Epidermal melanocyte (primary cell): Measurements from ENCODE around the gene SURF6.

ENCODE experiments used
- DNase-seq: peaks from one replicate; pipeline ENCODE4 v3.0.0; 2011; ENCODE audit warnings: low spot score; ENCODE audit not compliant: insufficient read length

The SURF6 gene

GRCh38 chr9:133368249-133368881 is 32.4 kb upstream of the SURF6 start:
- no peak for DNase-seq

DNA sequence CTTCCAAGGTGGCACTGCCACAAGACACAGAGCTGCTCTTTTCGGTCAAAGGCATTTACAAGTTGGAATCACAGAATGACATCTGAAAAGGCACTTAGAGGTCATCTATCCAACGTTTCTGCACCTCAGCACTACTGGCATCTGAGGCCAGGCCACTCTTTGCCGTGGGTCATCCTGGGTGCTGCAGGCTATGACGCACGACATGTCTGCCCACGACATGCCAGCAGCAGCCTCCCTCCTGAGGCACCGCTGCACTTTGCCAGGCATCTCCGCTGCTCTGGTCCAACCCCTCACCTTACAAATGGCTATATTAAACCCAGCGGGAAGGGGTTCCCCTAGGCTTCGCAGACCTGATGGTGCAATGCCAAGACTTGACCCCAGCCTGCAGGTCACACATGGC is 31.8 kb upstream of the SURF6 start:
- no peak for DNase-seq

- no peak for DNase-seq
Observed at GRCh38 chr9:133367221-133367620, 31.2 kb upstream of the SURF6 start.

GRCh38 chr9:133366435-133366834 is 30.4 kb upstream of the SURF6 start:
- no peak for DNase-seq

DNA sequence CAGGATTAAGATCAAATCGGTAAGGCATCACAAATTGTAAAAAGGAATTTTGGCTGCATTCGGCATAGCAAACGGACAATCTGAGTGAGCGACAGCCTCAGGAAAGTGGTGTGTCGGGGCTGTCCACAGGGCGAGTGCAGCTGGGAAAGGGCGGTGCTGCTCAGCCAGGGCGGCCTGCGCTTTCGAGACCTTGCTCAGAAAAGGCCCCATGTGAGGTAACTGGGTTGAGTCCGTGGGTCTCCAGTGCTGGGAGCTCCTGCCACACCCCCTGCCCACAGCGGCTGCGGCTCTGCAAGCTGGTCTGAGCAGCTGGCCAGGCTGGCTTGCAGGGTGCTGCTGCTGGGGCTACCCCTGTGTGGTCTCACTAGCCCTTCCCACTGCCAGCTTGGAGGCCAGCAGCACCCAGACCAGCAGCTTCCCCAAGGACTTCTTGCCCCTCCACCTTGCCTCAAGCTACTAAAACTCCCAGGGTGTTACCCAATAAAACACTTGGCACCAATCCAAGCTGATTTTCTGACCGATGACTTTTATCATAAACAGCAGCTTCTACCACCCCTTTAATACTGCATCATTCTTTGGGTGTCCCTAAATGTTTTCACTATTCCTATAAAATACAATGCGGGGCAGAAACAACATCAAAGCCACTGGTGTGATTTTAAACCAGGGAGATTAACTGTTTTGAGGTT is 26.5 kb upstream of the SURF6 start:
- DNase-seq, result no peak

DNA sequence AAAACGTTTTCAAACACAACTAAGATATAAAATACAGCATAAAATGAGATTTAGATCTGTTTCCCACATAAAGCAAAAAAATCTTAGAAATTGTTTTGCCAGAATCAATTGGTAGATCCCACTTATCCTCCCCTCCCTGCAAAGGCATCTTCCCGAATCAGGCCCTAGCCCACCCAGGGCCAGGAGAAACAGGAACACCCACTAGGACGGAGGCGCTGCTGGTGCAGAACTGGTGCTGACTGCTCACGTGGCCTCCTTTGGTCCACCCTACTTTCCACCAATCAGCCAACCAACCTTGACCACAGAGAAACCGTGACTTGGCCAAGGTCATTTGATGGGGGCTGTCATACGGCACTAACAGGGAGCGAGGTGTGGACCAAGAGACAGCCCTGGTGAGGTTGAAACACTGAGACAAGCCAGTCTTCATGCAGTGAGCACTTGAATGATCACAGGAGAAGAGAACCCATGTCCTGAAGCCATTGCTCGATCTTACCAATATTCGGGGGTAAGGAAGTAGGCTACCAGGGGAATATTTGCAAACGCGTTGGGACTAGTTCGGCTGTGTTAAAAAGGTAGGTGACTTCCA is 25.6 kb upstream of the SURF6 start:
- DNase-seq, result no peak

- DNase-seq, result no peak
Observed at GRCh38 chr9:133360400-133361393, 24.7 kb upstream of the SURF6 start.

DNA sequence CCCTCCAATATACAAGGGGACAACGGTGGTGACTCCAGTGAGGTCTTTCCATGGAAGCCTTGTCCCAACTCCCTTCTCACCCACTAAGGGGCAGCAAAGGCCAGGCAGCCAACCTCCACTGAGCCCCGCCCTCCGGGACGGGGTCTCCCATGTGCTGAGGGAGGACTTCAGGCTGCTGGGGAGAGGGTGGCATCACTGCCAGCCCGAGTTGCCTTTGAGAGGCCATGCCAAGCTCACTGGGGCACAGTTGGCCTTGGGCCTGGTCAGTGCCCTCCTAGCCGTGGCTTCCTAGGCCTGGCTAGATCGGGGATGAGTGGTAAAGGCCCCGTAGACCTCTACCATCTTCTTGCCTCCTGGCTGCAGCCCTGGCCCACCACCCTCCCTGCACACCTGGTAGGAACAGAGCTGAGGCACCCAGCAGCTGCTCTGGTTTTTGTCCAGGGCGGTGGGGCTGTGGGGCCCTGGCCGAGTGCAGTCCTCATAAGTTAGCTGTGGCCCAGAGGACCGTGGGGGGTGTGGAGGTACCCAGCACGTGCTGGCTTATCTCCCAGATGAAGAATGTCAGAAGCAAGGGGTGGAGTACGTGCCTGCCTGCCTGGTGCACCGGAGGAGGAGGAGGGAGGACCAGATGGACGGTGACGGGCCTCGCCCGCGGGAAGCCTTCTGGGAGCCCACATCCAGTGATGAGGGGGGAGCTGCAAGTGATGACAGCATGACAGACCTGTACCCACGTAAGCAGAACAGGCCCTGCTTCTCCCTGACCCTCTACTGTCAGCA is 23.6 kb upstream of the SURF6 start:
- no peak for DNase-seq

GRCh38 chr9:133357656-133358055 is 21.7 kb upstream of the SURF6 start:
- DNase-seq, result no peak

GRCh38 chr9:133356391-133357091 is 20.6 kb upstream of the SURF6 start, which contains the start of the genes SURF1 and SURF2:
SURF1 (minus strand) TSS chr9:133356487; CDS start chr9:133356453, 34 bp downstream.
SURF2 (plus strand) TSS chr9:133356550; CDS start chr9:133356593, 43 bp downstream.
- peak; percentile 85 for DNase-seq

DNA sequence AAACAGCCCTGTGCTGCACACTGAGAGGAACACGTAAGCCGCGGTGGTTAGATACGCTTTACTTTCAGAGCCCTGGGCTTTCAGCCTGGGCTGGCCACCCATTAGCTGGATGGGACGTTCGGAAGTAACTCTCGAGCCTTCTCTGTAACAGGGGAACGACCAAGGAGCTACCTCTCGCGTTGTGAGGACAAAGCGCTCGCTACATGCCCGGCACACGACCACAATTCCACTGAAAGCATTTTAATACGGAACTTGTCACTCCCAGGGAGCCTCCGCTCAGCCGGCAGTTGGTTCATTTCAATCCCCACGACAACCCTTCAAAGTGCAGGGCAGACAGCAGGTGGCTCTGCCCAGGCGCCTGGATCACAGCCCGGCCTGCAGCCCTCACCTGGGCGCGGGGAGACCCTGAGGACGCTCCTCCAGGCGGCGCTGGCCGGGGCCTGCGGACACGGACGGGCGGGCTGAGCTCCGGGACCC is 19.9 kb upstream of the SURF6 start:
- DNase-seq, result no peak

DNA sequence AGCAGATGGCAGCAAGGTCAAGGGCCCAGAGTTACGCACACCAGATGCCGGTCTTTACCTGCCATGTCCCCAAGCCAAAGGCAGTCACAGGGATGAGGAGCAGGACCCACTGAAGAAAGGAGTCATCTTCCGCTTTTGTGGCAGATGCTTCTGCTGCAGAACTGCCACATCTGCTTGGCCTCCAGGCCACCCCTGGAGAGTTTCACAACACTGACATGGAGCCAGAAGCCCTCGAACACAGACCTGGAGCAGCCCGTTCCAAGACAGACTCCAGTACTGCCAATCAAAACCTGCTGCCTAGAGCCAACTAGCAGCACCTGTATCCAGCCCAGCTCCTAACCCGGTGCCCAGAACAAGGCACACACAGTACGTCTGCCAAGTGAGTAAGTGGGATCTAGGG is 18.8 kb upstream of the SURF6 start:
- no peak for DNase-seq

GRCh38 chr9:133353548-133353947 is 17.6 kb upstream of the SURF6 start:
- DNase-seq, result no peak

DNA sequence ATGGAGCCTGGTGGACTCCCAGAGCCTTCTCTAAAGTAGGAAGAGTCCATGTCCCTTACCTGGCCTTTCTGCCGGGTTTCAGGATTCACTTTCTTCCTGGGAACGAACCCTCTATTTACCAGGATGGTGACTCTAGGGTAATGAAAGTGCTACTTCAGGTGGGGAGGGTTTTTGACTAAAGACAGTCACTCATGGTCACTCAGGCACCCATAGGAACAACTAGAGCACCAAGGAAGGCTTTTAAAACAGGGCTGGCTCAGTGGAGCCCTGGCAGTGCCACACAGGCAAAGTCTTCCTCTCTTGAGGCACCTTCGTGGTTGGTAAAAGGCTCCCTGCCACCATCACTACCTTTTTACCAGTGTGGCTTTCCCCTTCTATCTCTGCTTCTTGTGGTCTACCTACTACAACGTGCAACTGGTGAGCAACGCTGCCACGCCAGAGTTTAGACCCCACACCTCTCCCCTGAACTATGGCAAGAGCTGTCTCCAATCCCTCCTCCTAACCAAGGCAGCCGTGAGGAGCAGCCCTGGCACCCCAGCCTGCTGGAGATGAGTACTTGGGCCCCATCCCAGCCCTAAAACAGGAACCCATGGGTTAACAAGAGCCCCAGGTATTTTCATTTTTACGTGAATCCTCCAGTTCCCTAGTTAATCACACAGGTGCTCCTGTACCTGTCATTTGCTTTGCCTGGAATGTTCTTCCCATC is 16.8 kb upstream of the SURF6 start:
- DNase-seq, result no peak

GRCh38 chr9:133351908-133352634 is 16.1 kb upstream of the SURF6 start:
- DNase-seq, result no peak

- no peak for DNase-seq
Observed at GRCh38 chr9:133351526-133351907, 15.5 kb upstream of the SURF6 start.

- DNase-seq, result no peak
Observed at GRCh38 chr9:133349965-133350616, 14.1 kb upstream of the SURF6 start.
